HG03565 (cell line): Measurements from ENCODE around the gene PAQR8.

Source experiments
- ATAC-seq: cut with Tn5 transposase; IDR thresholded peaks from one replicate; pipeline ENCODE4 v1.9.1; 2021; ENCODE audit warnings: mild to moderate bottlenecking, moderate library complexity; ENCODE audit not compliant: unreplicated experiment

The PAQR8 gene

DNA sequence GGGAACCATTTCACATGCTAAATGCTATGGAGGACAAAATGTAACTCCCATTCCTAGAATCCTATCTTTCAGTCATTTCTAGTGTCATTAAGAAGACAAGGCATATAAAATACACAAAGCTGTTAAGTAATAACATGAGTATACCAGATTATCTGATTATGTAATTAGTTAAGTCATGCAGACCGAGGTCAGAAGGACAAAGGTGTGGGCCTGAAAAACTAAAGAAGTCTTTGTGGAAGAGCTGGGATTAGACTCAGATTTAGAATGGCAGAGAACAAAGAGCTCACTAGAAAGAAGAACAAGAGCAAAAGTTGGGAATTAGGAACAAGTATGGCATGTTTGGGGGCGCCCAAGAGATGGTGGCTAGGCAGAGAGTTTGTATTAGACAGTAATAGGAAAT lies 95.1 kb downstream of the PAQR8 start:
- no peak for ATAC-seq
